Ureter (tissue), 1 donor: ENCODE data around the gene PPP3CA. TPM values are rescaled to one million over a fixed set of nuclear protein-coding genes. Genes with fewer than 3 reads are reported as not detected.

Source experiments
- DNase-seq: peaks from one replicate; pipeline ENCODE4 v3.0.0-alpha.2; 2020; ENCODE audit warnings: low spot score
- total RNA-seq: library from RNA; stranded (reverse); gene quantifications from one replicate; pipeline ENCODE4 v1.2.4, GENCODE V29; 2023
- donor health status: DM: yes; HTN: yes; CAD: no.

PPP3CA gene
- total RNA-seq, 1 donor from 2014 or later, result 36.2 TPM

- DNase-seq, result no peak
Observed at GRCh38 chr4:101050837-101051205, 296.5 kb downstream of the PPP3CA start.

DNA sequence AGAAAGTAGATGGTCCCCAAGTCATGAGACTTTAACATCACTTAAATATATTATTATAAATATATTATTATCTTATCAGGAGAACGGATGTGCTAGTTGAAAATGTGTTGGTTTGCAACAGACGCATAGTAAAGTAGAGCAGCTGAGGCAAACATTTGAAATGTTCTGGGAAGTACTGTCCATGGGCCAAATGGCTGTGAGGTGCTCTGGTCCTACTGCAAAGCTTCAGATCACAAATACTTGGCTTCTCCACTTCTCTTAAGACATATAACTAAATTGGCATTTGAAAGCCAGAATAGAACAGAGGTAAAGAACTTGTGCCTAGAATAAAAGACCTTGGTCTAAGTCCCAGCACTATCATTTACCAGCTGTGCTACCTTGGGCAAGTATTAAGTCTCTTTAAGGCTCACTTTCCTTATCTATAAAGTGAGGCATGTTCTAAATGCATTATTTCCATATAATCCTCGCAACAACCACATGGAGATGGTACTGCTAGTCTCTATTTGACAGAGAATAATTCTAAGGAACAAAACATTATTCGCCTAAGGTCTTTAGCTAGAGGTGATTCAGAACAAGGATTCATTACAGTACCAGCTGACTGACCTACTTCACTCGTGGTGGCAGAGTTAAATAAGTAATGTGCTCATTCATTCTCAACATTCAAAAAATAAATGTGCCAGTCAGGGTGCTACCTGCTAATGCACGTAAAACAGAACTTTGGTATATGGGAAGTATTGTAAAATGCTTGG is 297.1 kb downstream of the PPP3CA start:
- no peak for DNase-seq

DNA sequence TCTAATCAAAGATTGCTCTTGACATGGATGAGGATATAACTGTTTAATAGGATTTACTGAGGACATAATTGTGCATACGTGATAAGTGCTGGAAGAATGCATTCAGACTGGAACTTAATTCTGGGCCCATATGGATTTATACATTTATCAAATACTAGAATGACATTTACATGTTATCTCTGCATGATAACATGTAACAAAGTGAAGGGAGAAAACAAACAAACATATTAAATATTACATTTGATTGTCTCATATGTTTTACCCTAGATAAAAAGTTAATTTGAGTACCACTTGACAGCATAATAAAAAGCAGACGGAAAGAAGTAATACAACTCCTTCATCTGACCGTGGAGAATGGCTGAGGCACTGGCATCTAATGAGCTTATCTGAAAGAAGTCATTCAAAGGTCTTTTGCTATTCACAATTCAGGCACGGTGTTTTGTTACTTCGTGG is 297.8 kb downstream of the PPP3CA start:
- DNase-seq, result no peak

- DNase-seq, result no peak
Observed at GRCh38 chr4:101044766-101045165, 302.6 kb downstream of the PPP3CA start.

- DNase-seq, result no peak
Observed at GRCh38 chr4:101042847-101043246, 304.5 kb downstream of the PPP3CA start.

- no peak for DNase-seq
Observed at GRCh38 chr4:101040776-101041175, 306.6 kb downstream of the PPP3CA start.

DNA sequence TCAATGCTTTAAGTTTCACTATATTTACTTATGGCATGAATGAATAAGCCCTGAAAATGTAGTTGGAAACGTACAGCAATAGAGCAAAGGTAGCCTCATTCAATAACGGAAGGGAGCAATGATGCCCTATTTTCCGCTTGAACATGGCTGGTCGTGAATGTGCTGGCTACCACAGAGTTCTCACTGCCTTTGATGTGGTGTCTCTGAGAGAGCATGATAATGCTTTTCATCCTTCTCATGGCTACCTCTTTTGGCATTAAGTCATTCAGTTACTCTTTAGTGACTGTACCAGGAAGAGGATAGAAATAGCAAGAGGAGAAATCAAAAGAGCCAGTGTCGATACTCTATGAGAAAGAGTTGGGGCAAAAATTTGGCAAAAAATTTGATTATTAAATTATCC is 308.0 kb downstream of the PPP3CA start:
- DNase-seq, result no peak

DNA sequence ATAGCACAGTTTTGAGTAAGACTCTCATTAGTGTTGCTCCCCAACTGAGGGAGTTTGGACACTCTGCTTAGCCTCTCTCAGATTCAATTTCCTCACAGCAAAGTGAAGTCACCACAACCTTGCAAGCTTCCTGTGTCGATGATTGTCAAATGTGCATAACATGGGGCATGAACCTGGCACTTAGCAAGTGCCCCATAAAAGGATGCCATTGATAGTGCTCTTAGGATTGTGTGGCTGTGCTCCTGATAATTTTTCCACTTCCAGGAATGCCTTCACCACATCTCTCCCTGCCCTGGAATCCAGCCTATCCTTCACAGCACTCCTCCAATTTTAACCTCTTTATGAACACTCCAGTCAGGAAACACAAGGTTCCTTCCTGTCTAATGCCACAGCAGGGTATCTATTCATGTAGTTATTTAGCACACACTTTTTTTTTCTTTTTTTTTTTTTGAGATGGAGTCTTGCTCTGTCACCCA is 309.4 kb downstream of the PPP3CA start:
- DNase-seq, result no peak

DNA sequence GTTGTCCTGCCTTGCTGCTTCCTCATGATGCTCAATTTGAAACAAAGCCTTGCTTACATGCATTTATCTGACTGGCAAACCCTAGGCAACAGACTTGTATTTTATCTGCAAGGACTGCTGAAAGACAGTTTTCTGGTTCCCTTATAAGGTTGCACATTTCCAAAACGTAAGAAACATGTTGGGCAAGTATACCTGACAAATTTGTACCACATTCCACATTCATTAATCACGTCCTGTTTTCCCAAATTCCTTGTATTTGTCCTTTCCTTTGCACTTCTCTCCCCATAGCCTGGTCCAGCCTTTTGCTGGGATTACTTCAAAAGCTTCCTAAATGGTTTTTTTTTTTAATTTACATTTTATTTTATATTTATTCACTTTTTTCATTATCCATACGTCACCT is 310.1 kb downstream of the PPP3CA start:
- no peak for DNase-seq

- no peak for DNase-seq
Observed at GRCh38 chr4:101035487-101035886, 311.8 kb downstream of the PPP3CA start.

- DNase-seq, result no peak
Observed at GRCh38 chr4:101033986-101034385, 313.3 kb downstream of the PPP3CA start.

DNA sequence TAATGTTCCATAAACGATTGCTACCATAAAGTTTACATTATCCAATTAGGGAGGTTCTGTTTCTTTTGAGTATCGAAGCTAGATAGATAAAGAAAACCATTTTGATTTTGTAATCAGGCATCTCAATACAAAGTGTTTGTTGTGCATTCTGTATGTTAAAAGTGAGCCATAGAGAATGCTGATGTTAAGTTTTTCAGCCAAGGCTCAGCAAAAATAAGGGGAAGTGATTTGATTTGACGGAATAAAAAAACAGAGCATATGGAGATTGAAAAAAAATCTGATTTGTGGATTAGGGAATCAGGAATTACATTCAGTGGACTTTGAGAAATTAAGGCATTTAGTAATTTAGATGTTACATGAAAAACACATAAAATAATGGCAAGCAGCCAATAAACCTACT is 314.8 kb downstream of the PPP3CA start:
- DNase-seq, result no peak

GRCh38 chr4:101031971-101032370 is 315.4 kb downstream of the PPP3CA start:
- no peak for DNase-seq

- no peak for DNase-seq
Observed at GRCh38 chr4:101028886-101029285, 318.4 kb downstream of the PPP3CA start.

DNA sequence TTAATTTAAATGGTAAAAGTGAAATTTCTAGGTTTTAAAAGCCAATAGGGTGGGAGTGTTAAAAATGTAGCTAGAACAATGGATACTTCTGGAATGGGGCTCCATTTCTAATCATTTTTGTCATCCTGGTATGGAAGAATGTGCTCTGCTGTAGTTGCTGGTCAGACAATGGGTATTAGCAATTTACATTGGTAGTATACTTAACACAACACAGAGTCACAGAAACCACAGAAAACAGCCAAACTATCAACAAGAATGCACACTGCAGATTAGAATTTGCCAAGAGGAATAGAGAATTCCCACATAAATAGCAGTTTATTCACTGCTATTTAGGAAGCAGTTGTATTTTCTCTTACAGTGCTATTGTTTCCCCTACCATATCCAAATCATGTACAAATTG is 319.6 kb downstream of the PPP3CA start:
- no peak for DNase-seq

DNA sequence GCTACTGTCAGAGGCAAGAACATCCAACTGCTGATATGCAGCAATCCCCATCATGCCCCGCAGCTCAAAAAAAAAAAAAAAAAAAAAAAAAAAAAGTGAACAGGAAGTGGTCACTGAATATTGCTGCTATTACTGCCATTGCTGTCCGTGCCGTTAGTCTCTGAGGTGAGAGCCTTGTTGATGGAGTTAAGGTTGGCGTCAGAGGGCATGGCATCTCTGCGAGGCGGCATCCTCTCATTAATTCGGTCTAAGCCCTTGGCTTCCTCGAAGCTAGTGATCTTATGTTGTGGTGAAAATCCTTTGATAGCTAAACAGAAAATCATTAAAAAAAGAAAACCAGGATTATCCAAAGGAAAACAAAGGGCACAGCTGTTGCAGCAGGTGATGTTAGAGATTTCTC is 321.6 kb downstream of the PPP3CA start:
- DNase-seq, result no peak

GRCh38 chr4:101022151-101023024 is 324.9 kb downstream of the PPP3CA start:
- DNase-seq, result no peak

DNA sequence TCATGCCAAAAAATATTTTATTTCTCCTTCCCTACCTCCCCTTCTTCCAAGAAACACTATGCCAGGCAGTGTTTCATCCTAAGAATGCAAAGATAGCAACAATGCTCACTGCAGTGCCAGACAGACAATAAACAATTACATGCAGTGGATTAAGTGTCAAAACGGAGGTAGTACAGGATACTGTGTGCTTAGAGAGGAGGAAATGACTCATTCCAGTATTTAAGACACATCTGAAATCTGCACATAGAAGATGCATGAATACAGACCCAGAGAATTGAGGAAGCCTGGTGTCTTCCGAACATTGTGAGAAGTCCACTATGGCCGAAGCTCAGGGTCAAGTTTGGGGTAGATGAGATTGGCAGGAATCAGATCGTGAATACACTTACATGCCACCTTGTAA is 326.4 kb downstream of the PPP3CA start:
- DNase-seq, result no peak

DNA sequence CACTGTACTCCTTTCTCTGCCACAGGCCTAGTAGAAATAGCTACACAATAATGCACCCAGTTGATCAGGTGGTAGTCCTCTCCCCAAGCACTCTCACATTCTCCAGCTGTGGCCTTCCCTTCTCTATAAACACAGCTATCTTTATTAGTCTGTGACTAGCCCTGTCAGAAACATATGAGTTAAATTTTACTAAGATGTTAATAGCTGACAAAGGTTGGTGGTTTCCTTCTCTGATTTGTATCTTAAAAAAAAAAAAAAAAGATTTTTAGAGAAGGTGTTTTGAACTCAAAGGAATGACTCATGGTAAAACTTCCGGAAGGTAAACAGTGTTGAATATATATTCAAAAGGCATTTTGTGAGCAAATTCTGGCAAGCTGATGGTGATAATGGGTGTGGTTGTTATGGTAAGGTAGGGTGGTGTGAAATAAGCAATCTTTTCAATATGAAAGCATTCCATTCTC is 327.4 kb downstream of the PPP3CA start:
- no peak for DNase-seq

DNA sequence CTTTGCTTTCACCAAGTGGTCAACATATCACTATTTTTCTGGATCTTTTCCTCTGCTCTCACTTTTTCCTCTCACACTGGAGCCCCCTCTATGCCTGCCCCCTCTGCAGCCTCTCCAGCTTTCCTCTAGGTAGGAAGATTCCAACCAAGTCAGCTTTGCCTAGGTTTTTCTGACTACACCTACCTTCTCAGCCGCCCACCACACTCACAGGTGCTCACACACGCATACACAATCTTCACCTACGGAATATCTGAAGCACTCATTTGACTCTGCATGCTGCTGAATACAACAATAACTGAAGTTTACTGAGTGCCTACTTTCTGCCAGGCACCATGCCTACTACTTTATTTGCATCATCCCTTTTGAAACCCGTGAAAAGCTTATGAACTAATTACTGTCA is 328.0 kb downstream of the PPP3CA start:
- DNase-seq, result no peak

GRCh38 chr4:101018836-101019235 is 328.5 kb downstream of the PPP3CA start:
- DNase-seq, result no peak

DNA sequence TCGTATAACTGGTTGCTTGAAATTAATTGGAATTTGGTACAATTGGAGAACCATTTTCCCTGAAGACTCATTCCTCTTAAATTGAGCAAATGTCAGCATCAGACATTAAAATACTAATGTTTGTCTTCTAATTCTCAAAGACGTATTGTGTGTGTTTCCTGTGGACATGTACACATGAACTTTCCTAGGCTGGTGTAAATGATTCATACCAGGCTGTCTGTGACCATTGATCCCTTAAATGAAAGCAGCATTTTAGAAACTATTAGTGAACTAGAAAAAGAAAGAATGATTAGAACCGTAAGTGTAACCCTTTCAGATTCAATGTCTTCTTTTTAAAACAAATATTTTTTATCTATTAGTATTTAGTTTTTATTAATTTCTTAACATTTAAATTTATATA is 332.9 kb downstream of the PPP3CA start:
- no peak for DNase-seq

DNA sequence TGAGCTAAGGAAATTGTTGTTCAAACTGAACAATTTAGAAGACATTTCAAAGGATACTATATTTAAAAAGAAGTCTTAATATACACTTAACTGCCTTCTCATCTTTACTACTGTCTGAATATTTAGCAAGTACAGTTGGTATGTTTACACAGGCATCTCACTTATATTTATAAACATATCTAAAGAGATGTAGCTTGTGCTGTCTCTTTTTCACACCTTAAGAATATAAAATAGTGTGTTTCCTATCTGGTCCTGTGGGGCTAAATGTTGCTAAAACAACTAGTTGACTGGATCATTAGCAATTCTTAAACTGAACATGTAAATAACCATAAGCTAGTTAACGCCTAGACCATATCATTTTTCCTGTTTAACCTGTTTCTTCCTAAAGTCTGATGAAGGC is 336.3 kb downstream of the PPP3CA start:
- DNase-seq, result no peak
